GM18873 (cell line): Measurements from ENCODE around the gene ARMH2.

ENCODE experiments used
- ATAC-seq: cut with Tn5 transposase; IDR thresholded peaks from one replicate; pipeline ENCODE4 v1.9.1; 2021; ENCODE audit warnings: mild to moderate bottlenecking, moderate library complexity, moderate number of reproducible peaks; ENCODE audit not compliant: unreplicated experiment, low FRiP score

The ARMH2 gene

GRCh38 chr6:24798740-24799540, at the start of gene ARMH2:
TSS of gene ARMH2 (minus strand) at chr6:24798917. CDS start at chr6:24798857, 60 bp downstream.
- ATAC-seq = no peak

- ATAC-seq = no peak
These were observed 49.7 kb upstream of the ARMH2 start for GRCh38 chr6:24848461-24848860.

DNA sequence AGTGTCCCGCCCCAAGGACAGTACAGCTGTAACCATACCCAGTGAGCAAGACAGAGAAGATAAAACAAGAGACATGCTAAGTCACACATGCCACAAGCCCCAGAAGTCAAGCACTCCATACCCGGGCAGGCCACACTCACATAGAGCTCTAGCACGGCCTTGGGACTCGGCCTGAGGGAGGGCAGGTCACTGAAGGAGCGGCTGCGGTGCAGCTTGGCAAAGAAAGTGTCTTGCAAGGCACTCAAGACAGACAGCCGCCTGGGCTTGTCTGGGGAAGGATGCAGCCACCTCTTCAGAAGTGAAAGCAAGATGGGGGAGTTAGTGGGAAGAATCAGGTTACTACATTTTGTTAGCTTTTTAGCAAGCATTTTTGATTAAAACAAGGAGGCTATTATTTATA, 48.7 kb upstream of the ARMH2 start:
- no peak for ATAC-seq

DNA sequence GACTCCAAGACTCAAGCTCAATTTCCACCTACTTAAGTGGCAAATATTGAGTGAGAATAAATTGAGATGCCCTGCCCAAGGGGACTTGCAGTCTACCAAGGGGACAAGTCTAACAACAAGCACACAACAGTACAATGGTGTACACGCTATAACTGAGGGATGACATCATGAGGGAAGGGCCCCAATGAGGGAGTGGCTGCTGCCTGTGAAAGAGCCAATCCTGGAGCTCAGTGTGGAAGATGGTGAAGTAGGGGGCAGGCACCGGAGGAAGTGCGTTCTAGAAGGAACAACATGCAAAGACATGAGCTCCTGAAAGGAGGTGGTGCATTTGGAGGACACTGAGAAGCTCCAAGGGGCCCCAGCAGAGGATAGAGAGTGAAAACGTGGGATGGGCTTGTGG, 46.9 kb upstream of the ARMH2 start:
- no peak for ATAC-seq

DNA sequence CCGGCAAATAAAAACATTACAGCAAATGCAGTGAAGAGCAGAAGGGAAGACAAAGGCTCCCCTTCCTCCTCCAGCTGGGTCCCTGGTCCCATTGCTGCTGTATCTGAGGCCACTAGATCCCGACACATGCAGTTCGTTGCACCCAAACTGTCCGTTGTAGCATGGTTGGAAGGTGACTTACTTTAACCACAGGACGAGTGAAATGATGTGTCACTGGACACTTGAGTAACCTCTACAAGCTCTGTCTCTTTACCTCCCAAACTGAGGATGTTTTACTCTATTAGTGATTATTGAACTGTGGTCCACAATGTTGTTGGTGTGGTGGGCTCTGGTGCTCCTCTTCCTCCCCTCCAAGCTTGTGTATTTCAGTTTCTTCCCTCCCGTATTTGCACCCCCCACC, 46.2 kb upstream of the ARMH2 start:
- ATAC-seq = no peak

DNA sequence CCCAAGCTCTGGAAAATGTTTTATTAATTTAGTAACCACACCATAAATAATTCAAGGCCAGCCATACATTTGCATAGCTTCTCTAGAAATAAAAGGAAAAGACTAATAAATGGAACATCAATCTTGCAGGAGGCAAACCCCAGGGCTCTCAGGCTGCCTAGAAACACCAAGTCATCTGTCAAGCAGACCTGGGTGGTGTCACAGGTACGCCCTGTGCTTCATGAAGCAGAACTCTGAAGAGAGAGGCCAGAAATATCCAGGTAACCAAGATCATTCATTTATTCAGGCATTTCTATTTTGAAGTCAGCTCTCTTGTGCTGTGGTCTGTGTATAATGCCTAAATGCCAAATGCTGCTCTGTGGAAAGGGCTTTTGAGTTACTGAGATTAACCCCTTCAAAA, 45.3 kb upstream of the ARMH2 start:
- ATAC-seq = no peak

- ATAC-seq = no peak
These were observed 41.5 kb upstream of the ARMH2 start for GRCh38 chr6:24840187-24840586.

- no peak for ATAC-seq
These were observed 40.3 kb upstream of the ARMH2 start for GRCh38 chr6:24838994-24839393.

DNA sequence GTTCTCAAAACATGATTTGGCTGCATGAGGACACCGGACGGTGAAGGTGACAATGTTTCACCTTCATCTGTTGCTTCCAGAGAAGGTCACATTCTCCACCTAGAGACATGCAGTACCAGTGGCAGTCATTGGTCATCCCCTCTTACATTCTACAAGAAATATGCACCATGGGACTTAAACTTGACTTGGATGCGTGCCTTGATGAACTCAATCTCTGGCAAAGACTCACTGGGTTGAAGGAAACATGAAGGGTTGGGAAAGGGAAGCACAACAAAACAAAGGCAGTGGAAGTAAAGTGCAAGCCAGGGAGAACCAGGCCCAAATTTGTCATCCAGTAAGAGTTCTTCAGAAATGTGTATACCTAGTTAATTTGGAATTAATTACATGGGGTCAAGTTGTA, 39.4 kb upstream of the ARMH2 start:
- no peak for ATAC-seq

GRCh38 chr6:24836109-24836508, 37.4 kb upstream of the ARMH2 start:
- no peak for ATAC-seq

DNA sequence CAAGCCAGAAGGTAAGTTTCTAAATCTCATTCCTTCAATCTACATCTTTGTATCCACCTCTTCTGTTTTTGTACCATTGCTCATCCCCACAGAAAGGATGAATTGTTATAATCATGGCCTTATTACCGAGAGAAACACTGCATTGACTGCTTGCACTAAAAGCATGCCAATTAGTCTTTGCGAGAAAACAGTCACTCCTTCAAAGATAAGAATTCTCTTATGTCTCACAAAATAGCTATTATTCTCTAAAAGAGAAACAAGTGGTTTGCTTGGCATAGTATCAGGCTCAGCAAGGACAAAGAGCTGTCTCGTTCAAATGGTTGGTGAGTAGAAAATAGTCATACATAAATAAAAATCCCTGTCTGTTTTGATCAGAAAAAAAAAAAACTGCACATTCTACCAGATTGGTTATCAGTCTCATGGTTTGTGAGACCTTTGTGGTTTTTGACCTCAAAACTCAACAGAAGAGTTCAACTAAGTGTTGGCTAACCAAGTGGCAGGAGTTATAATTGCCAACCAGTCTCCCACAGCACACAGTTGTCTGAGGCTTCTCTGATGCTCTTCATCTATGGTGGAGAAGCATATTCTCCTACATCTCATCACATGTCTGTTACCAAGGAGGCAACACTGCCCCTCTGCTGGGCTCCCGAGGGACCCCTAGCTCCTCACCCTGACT, 35.1 kb upstream of the ARMH2 start:
- ATAC-seq = no peak

DNA sequence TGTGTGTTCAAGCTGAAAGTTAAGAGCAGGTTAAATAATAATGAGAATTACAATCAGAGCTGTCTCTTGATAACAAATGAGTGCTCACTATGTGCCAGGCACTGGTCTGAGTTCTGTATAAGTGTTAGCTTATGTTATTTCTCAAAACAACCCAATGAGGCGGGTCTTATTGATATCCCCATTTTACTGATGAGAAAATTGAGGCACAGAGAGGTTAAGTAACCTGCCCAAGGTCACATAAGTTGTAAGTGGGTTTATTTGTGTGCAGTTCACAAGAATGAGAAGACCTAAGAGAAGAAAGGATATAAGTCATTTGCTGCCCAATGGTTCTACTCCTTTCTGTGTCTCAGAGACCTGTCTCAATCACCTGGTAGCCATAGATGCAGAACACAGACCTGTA, 34.1 kb upstream of the ARMH2 start:
- ATAC-seq = no peak

DNA sequence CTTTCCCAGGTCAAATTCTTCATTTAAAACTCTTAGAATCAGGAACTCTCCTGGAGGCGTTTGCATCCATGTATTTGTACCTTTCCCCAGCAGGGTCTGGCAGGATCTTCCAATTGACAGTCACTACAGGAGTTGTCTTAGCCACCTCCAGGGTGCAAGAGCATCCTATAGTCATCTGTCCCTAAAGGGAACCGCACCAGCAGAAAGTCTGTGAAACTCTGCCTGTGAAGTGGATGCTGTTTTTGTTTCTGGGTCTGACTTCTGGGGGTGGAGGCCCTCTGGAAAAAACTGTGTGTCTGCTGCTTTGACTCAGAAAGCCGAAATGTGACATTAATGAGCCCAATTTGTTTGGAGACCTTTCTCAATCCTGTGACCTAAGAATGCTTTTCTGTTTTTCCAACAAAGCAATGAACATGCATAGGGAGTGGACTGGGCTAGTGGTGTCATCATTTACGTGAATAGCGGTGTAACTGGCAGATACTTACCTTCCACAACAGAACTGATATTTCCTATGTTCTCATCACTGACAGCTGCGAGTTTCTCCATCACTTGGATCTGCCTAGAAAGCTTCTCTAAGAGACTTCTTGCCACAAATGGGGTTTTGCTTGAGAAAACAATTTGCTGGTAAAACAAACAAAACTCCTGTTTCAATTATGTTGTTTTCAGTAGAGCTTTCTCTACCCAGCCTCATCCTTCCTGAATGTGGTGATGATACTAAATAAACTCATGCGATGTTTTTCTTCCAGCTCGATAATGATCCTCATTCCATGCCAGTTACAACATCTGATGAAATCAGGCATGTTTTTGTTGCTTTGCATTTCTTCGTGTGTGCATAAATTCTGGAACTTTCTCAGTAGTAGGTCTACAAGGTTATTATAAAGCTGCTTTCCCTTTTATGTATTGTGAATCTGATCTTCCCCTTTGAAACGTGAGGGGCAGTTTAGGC, 33.3 kb upstream of the ARMH2 start:
- ATAC-seq = no peak

DNA sequence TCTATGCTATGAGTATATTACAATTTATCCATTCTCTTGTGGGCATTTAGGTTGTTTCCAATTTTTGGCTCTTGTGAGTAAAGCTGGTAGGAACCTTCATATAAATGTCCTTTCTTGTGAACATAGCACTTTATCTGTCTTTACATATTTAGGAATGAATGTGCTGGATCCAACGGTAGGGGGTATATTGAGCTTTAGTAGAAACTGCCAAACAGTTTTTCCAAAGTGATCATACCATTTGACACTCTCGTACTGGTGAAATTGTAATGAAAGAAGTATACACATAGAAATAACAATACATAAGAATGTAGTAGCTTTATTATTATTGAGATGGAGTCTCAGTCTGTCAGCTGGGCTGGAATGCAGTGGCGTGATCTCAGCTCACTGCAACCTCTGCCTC, 30.9 kb upstream of the ARMH2 start:
- no peak for ATAC-seq

- ATAC-seq = no peak
These were observed 29.3 kb upstream of the ARMH2 start for GRCh38 chr6:24827970-24828369.

- no peak for ATAC-seq
These were observed 28.4 kb upstream of the ARMH2 start for GRCh38 chr6:24827162-24827561.

GRCh38 chr6:24825130-24825630, 26.5 kb upstream of the ARMH2 start:
- ATAC-seq = no peak

DNA sequence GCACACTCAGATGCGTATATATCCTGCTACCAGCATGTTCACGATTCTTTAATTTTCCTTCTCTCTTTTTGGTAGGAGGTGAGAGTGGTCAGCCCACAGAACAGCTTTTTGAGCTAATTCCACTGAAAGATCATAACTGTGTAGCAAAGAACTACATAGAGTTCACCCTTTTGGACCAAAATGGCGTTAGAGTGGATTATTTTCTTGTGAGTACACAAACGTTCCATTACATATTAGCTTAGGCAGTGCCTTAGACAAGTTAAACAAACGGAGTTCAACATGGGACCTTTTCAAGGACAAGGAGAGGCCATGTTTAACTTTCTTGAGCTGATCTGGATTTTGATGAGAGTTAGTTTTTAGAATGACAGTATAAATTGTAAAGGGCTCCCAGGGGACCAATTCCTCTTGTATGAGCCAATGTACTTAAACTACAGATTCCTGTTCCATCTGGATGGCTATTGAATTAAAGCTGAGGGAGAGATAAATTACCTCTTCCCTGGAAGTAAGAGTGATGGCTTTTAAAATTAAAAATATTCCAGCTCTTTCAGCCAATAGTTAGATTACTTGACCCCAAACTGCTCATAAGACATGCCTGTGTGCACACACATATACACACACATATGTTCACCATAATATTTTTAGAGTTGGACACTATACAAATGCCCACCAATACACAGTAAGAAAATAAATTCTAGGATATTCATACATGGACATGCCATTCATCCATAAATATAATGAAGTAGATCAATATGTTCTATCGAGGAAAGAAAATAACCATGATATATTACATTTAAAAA, 25.6 kb upstream of the ARMH2 start:
- ATAC-seq = no peak

DNA sequence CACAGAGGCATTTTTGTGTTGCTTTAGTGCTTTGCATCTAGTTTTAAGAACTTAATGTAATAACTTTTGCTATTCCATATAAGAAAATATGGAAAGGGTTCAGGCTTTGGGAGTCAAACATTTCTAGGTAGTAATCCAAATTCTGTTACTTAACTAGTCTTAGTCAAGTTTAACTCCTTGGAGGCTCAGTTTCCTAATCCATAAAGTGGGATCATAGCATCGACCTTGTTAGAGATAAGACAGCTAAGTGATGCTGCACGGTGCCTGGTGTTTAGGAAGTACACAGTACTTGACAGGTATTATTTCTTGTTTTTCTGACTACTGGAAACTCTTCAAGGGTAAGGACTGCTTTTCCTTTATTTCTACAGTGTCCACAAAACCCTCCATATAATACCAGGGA, 24.5 kb upstream of the ARMH2 start:
- ATAC-seq = no peak

GRCh38 chr6:24822696-24823095, 24.0 kb upstream of the ARMH2 start:
- no peak for ATAC-seq
